Measurements from ENCODE around the gene ITGB5.

ITGB5 gene

DNA sequence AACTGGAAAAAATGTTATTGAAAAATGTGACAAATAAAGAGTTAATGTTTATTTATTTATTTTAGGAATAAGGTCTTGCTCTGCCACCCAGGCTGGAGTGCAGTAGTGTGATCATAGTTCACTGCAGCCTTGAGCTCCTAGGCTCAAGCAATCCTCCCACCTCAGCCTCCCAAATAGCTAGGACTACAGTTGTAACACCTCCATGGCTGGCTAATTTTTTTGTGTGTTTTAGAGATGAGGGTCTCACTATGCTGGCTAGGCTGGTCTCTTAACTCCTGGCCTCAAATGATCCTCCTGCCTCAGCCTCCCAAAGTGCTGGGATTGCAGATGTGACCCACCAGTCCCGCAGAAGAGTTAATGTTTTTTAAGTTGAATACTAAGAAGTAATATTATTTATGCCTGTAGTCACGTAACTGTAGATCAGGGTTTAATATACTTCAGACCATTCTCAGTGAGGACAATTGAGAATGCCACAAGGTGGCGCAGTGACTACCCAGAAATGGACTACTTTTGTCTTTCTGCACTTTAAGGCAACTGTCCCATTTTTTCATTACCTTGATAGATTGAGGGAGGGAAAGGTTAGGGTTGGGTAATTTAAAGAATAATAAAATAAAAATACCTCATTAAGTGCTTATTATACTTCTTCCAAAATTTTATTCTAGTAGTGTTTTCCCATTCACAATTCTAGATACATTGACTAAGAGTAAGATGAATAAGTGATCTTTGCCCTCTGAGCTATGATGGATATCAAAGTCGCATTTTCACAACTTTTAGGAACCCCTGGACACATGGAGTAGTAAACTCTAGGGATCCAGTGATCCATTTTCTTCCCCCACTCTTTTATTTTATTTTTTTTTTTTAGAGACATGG lies 41.4 kb upstream of the ITGB5 start:
- TF ChIP-seq FOXP2 (optimal IDR thresholded peaks at IDR 0.05; ENCODE audit: borderline replicate concordance, extremely low read depth, extremely low read length, insufficient read depth), result no peak
- no peak for TF ChIP-seq SIN3A (IDR thresholded peaks at IDR 0.05; ENCODE audit: borderline replicate concordance, insufficient read depth, low read length)
- TF ChIP-seq POLR2AphosphoS5 (IDR thresholded peaks at IDR 0.05; ENCODE audit: low read depth, low read length), result no peak
- TF ChIP-seq, protein P1, sequence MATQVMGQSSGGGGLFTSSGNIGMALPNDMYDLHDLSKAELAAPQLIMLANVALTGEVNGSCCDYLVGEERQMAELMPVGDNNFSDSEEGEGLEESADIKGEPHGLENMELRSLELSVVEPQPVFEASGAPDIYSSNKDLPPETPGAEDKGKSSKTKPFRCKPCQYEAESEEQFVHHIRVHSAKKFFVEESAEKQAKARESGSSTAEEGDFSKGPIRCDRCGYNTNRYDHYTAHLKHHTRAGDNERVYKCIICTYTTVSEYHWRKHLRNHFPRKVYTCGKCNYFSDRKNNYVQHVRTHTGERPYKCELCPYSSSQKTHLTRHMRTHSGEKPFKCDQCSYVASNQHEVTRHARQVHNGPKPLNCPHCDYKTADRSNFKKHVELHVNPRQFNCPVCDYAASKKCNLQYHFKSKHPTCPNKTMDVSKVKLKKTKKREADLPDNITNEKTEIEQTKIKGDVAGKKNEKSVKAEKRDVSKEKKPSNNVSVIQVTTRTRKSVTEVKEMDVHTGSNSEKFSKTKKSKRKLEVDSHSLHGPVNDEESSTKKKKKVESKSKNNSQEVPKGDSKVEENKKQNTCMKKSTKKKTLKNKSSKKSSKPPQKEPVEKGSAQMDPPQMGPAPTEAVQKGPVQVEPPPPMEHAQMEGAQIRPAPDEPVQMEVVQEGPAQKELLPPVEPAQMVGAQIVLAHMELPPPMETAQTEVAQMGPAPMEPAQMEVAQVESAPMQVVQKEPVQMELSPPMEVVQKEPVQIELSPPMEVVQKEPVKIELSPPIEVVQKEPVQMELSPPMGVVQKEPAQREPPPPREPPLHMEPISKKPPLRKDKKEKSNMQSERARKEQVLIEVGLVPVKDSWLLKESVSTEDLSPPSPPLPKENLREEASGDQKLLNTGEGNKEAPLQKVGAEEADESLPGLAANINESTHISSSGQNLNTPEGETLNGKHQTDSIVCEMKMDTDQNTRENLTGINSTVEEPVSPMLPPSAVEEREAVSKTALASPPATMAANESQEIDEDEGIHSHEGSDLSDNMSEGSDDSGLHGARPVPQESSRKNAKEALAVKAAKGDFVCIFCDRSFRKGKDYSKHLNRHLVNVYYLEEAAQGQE (IDR thresholded peaks at IDR 0.05; ENCODE audit: insufficient read depth in 1 of 2, low read depth in 2 of 2, low read length in 2 of 2), result no peak
- TF ChIP-seq TAF1 (IDR thresholded peaks at IDR 0.05; ENCODE audit: borderline replicate concordance, insufficient read depth, low read length), result no peak

DNA sequence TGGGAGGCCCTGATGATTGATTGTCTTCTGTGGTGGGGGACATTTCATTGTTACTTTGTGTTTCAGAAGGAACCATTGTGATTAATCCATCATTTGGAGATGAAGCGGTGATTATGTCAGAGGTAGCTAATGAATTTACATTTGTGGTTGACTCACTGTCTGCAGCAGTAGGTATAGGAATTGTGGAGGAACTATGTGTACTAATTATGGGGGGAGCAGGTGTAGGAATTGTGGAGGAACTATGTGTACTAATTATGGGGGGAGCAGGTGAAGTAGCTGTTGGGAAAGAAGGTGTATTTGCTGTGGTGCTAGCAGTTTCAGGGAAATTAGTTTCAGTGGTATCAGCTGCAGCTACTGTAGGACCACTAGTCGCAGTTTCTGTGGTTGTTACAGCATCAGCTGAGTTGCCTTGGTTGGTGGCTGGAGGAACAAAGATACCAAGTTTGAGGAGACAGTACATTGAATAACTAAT lies 40.4 kb upstream of the ITGB5 start:
- no peak for TF ChIP-seq SIN3A (IDR thresholded peaks at IDR 0.05; ENCODE audit: borderline replicate concordance, insufficient read depth, low read length)
- TF ChIP-seq, protein P1 (IDR thresholded peaks at IDR 0.05; ENCODE audit: insufficient read depth in 1 of 2, low read depth in 2 of 2, low read length in 2 of 2), result no peak
- no peak for TF ChIP-seq TAF1 (IDR thresholded peaks at IDR 0.05; ENCODE audit: borderline replicate concordance, insufficient read depth, low read length)
- no peak for TF ChIP-seq POLR2AphosphoS5 (IDR thresholded peaks at IDR 0.05; ENCODE audit: low read depth, low read length)
- no peak for TF ChIP-seq FOXP2 (optimal IDR thresholded peaks at IDR 0.05; ENCODE audit: borderline replicate concordance, extremely low read depth, extremely low read length, insufficient read depth)

DNA sequence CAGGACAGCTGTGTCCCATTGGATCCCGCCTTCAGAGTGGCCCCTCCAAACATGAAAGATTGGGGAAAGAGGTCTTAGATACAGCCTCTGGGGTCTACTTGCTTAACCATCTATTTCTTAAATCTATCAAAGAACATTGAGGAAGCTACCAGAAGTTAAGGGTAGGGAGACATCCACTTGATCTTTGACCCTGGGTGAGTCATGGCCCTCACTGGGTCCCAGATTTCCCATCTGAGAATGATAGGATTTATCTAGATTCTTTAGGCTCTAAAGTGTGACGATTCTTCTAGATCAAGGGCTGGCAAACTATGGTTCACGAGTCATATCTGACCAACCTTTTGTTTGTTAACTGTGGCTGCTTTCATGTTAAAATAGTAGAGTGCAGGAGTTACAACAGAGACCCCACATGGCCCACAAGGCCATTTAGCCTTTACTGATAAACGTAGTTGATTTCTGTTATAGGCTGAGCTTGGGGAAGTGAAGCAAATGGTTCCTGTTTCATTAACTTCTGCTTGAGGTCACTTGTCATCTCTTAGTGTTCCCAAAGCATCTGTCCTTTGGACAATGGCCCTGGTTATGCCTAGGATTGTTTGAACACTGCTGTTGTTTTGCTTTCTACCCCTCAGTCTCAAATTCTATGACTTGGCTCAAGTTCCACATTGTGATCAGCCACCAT lies 39.4 kb upstream of the ITGB5 start:
- TF ChIP-seq, protein P1 (IDR thresholded peaks at IDR 0.05; ENCODE audit: insufficient read depth in 1 of 2, low read depth in 2 of 2, low read length in 2 of 2), result no peak
- no peak for TF ChIP-seq TAF1 (IDR thresholded peaks at IDR 0.05; ENCODE audit: borderline replicate concordance, insufficient read depth, low read length)
- TF ChIP-seq FOXP2 (optimal IDR thresholded peaks at IDR 0.05; ENCODE audit: borderline replicate concordance, extremely low read depth, extremely low read length, insufficient read depth), result no peak
- TF ChIP-seq SIN3A (IDR thresholded peaks at IDR 0.05; ENCODE audit: borderline replicate concordance, insufficient read depth, low read length), result no peak
- no peak for TF ChIP-seq POLR2AphosphoS5 (IDR thresholded peaks at IDR 0.05; ENCODE audit: low read depth, low read length)

- TF ChIP-seq TAF1 (IDR thresholded peaks at IDR 0.05; ENCODE audit: borderline replicate concordance, insufficient read depth, low read length) (no peak), SIN3A (IDR thresholded peaks at IDR 0.05; ENCODE audit: borderline replicate concordance, insufficient read depth, low read length) (no peak), FOXP2 (optimal IDR thresholded peaks at IDR 0.05; ENCODE audit: borderline replicate concordance, extremely low read depth, extremely low read length, insufficient read depth) (no peak), POLR2AphosphoS5 (IDR thresholded peaks at IDR 0.05; ENCODE audit: low read depth, low read length) (no peak)
- TF ChIP-seq, protein P1 (IDR thresholded peaks at IDR 0.05; ENCODE audit: insufficient read depth in 1 of 2, low read depth in 2 of 2, low read length in 2 of 2), result no peak
Observed at GRCh38 chr3:124924741-124925140, 37.6 kb upstream of the ITGB5 start.

Measured in PFSK-1 (cell line).